Upper lobe of left lung (tissue), 6 donors: ENCODE measurements around the gene UNC119. TPM values are rescaled to one million over a fixed set of nuclear protein-coding genes. Genes with fewer than 3 reads are reported as not detected.

Experiments used
- ATAC-seq, 2 donors: fragments of 200-7000 bp; cut with Tn5 transposase; one replicate each; pipeline ENCODE4 v1.9.1; 2022; ENCODE audit warnings: mild to moderate bottlenecking in 2 of 2, moderate library complexity in 2 of 2; ENCODE audit not compliant: low FRiP score in 2 of 2
- DNase-seq, 2 donors: peaks; one replicate each; pipeline ENCODE4 v3.0.0-alpha.2; 2019 to 2020
- H3K27ac ChIP-seq, 4 donors: fragments of 200-600 bp; sonication (generic); one replicate each; pipeline ENCODE4 v1.5.1; 2016 to 2019
- H3K27me3 ChIP-seq, 4 donors: fragments of 200-600 bp; sonication (generic); one replicate each; pipeline ENCODE4 v1.5.1; 2017 to 2019
- H3K36me3 ChIP-seq, 4 donors: fragments of 200-600 bp; sonication (generic); one replicate each; pipeline ENCODE4 v1.5.1; 2016 to 2019
- H3K4me1 ChIP-seq, 4 donors: fragments of 200-600 bp; sonication (generic); one replicate each; pipeline ENCODE4 v1.5.1; 2018 to 2019
- H3K4me3 ChIP-seq, 4 donors: fragments of 200-600 bp; sonication (generic); one replicate each; pipeline ENCODE4 v1.5.1; 2017 to 2019; ENCODE audit warnings: mild to moderate bottlenecking in 2 of 4, moderate library complexity in 1 of 4
- H3K9me3 ChIP-seq, 4 donors: fragments of 200-600 bp; sonication (generic); one replicate each; pipeline ENCODE4 v1.5.1; 2018 to 2019
- EP300 ChIP-seq, 4 donors: sonication (generic); formaldehyde crosslinking; IDR thresholded peaks; one replicate each; pipeline ENCODE4 v1.5.1; 2017; ENCODE audit warnings: antibody characterized with exemption in 4 of 4, control low read depth in 2 of 4
- POLR2A ChIP-seq, 4 donors: fragments of 450-650 bp; IDR thresholded peaks; one replicate each; pipeline ENCODE4 v1.5.1; 2016 to 2017; ENCODE audit warnings: antibody characterized with exemption in 4 of 4, mild to moderate bottlenecking in 2 of 4
- POLR2AphosphoS5 ChIP-seq, 2 donors: sonication (generic); formaldehyde crosslinking; IDR thresholded peaks; one replicate each; pipeline ENCODE4 v1.5.1; 2017; ENCODE audit warnings: antibody characterized with exemption in 2 of 2
- WGBS, 2 donors: methylation state at CpG; one replicate each; pipeline ENCODE4 v1.1.5; 2017 to 2018; 5-methylcytosine and 5-hydroxymethylcytosine counted together
- total RNA-seq, 6 donors: library from RNA; depleted of rRNA in 4 of 6; stranded (reverse); fragments of >200 nt in 4 of 6; gene quantifications; one replicate each; pipeline versions ENCODE4 v1.1.0 to v1.2.1, GENCODE V29; 2016 to 2021
- TF ChIP-seq, protein P1 (sequence below), 6 experiments: fragments of 450-650 bp in 4 of 6; fragments of 200-600 bp in 2 of 6; sonication (generic) in 2 of 6; IDR thresholded peaks; one replicate each; pipeline ENCODE4 v1.5.1; 2016 to 2019; ENCODE audit warnings: antibody characterized with exemption in 6 of 6
- donor health status: DM: no; HTN: no; CAD: no; lungs with moderate emphysema.
- donor health status: DM: no; HTN: yes; CAD: no; lungs with severe emphysema.

UNC119 gene
- 10 to 100 TPM; 17.0 to 43.0 (median 25.6) TPM for total RNA-seq

GRCh38 chr17:28552176-28552999, at the start of gene UNC119:
Gene UNC119 (minus strand): TSS chr17:28552624. CDS start chr17:28552557, 67 bp downstream.
- H3K27ac ChIP-seq, result peak within 1 kb of the TSS; percentile 62 to 80 (median 72)
- 2 to 3% methylated on average over 39 to 49 of the region's 67 CpGs for WGBS, 2 donors
- peak in 1 of 2 donors; percentile 65 for TF ChIP-seq POLR2AphosphoS5 (IDR thresholded peaks at IDR 0.05)
- TF ChIP-seq EP300 (IDR thresholded peaks at IDR 0.05), result no peak
- TF ChIP-seq, protein P1, sequence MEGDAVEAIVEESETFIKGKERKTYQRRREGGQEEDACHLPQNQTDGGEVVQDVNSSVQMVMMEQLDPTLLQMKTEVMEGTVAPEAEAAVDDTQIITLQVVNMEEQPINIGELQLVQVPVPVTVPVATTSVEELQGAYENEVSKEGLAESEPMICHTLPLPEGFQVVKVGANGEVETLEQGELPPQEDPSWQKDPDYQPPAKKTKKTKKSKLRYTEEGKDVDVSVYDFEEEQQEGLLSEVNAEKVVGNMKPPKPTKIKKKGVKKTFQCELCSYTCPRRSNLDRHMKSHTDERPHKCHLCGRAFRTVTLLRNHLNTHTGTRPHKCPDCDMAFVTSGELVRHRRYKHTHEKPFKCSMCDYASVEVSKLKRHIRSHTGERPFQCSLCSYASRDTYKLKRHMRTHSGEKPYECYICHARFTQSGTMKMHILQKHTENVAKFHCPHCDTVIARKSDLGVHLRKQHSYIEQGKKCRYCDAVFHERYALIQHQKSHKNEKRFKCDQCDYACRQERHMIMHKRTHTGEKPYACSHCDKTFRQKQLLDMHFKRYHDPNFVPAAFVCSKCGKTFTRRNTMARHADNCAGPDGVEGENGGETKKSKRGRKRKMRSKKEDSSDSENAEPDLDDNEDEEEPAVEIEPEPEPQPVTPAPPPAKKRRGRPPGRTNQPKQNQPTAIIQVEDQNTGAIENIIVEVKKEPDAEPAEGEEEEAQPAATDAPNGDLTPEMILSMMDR (IDR thresholded peaks at IDR 0.05), result peak in 1 of 6 experiments; percentile 7
- TF ChIP-seq POLR2A (IDR thresholded peaks at IDR 0.05), result peak in 2 of 4 donors; percentile 38 to 86
- peaks cover 18 to 43% (median 36%) of the 10 kb centered on the region in 4 donors for H3K36me3 ChIP-seq
- H3K4me3 ChIP-seq, result peak within 1 kb of the TSS; percentile 61 to 98 (median 91)
- no peaks in the 10 kb centered on the region for H3K27me3 ChIP-seq
- no peaks in the 10 kb centered on the region for H3K9me3 ChIP-seq
- ATAC-seq (peak; percentile 90 to 95), DNase-seq (peak; percentile 88 to 97)
- H3K4me1 ChIP-seq, result peaks cover 20 to 49% (median 24%) of the 10 kb centered on the region in 4 donors

DNA sequence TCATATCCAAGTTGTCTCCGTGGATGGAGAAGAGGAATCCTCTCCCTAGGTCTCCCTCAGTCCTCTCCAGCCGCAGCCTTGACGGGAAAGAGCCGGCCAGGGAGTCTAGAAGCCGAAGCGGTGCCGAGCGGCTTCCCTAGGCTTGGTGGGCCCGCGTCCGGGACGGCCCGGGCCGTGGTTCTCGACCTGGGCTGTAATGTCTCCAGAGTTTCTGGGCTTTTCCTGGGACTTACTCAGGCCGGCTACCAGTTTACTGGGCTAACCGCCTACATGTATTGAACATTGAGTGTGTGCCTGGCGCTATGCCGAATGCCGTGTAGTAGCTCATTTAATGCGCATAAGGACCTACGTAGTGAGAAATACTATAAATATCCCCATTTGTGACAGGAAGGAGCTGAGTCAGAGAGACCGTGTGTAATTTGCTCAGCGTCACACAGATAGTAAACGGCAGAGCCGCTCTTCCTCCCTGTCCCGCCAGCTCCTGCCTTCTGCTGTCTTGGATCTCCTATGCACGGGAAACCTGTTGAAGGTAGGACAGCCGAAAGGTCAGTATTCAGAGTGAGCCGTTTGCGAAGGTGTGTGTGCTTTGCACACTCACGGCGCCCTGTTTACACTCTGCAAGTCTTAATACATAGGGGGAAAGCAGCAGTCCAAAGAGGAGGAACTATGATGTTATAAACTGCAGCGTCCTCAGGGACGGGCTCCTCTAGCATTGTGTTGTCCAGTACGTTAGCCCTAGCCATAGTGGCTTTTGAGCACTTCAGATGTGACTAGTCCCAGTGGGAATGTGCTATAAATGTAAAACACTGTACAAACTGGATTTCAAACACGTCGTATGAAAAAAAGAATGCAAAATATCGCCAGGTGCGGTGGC, 47.1 kb upstream of the UNC119 start:
- ATAC-seq (peak; percentile 82 to 86), DNase-seq (peak in 1 of 2 donors; percentile 60)
- Histone ChIP-seq H3K36me3 (no peaks in the 10 kb centered on the region), H3K4me1 (peaks cover 17 to 21% (median 17%) of the 10 kb centered on the region in 4 donors), H3K27ac (peak overlapping the region; percentile 94 to 97 (median 96)), H3K27me3 (no peaks in the 10 kb centered on the region), H3K9me3 (no peaks in the 10 kb centered on the region), H3K4me3 (peak overlapping the region; percentile 18 to 62 (median 58))
- TF ChIP-seq, protein P1 (IDR thresholded peaks at IDR 0.05), result peak in 1 of 6 experiments; percentile 6
- peak in 2 of 4 donors; percentile 1 to 14 for TF ChIP-seq POLR2A (IDR thresholded peaks at IDR 0.05)
- TF ChIP-seq POLR2AphosphoS5 (IDR thresholded peaks at IDR 0.05), result peak in 1 of 2 donors; percentile 3
- no peak for TF ChIP-seq EP300 (IDR thresholded peaks at IDR 0.05)
- 11 to 12% methylated on average over 37 to 39 of the region's 40 CpGs for WGBS, 2 donors

DNA sequence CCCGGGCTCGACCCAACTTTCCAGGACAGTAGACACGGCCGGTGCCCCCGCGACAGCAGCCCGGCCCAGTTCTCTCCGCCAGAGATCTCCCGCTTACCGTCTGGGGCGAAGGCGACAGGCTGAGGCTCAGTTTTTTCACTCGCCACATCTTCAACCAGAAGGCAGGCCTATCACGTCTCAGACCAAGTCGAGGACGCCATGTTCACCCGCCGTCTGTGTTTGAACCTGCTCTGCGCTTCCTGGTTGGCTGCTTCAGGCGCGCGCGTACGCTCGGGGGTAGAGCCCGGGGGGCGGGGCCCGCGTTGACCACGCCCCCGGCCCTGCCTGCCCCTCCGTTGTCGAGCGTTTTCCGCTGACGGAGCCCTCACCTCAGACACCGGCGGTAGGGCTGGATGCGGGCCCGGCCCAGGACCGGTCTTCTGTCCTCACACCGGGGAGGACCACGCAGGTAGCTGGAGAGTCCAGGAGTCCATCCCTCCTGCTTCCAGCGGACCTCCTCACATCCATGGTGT, 46.4 kb upstream of the UNC119 start, which contains the start of gene SPAG5:
Gene SPAG5 (minus strand): TSS at position 227 of the 512 bp plus-strand sequence. CDS start 79 bp downstream, at position 148.
- H3K9me3 ChIP-seq, result no peaks in the 10 kb centered on the region
- peak within 1 kb of the TSS; percentile 55 to 62 (median 58) for H3K4me3 ChIP-seq
- peaks cover 17 to 21% (median 17%) of the 10 kb centered on the region in 4 donors for H3K4me1 ChIP-seq
- TF ChIP-seq EP300 (IDR thresholded peaks at IDR 0.05) (no peak), POLR2A (IDR thresholded peaks at IDR 0.05) (peak; percentile 71 to 95 (median 86)), POLR2AphosphoS5 (IDR thresholded peaks at IDR 0.05) (peak; percentile 90 to 98)
- TF ChIP-seq, protein P1 (IDR thresholded peaks at IDR 0.05), result peak in 2 of 6 experiments; percentile 2 to 31
- ATAC-seq, result peak; percentile 99
- peak within 1 kb of the TSS; percentile 94 to 97 (median 96) for H3K27ac ChIP-seq
- 0% methylated on average over 6 to 31 of the region's 44 CpGs for WGBS, 2 donors
- no peaks in the 10 kb centered on the region for H3K36me3 ChIP-seq
- H3K27me3 ChIP-seq, result no peaks in the 10 kb centered on the region
- peak; percentile 98 for DNase-seq

DNA sequence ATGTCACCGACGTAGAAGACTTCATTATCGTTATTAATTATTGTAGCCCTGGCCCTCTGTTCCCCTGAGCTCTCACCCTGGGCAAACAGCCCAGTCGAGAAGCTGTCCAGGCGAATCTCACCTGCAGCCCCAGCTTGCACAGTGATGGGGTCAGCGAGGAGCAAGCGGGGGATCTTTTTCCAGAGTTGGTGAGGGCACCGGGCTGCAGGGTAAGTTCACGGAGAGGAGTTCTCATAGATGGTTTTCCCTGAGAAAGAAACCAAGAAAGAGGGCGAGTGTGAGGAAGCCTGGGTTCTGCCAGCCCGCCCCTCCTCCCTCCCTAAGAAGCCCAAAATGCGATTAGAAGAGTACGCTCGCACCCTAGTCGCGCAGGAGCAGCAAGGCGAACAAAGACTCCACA, 46.0 kb upstream of the UNC119 start:
- DNase-seq (no peak), ATAC-seq (no peak)
- Histone ChIP-seq H3K9me3 (no peaks in the 10 kb centered on the region), H3K36me3 (no peaks in the 10 kb centered on the region), H3K4me3 (peak overlapping the region; percentile 55 to 62 (median 58)), H3K27ac (peak overlapping the region in 3 of 4 donors; percentile 94 to 96 (median 95)), H3K4me1 (peaks cover 17 to 21% (median 17%) of the 10 kb centered on the region in 4 donors), H3K27me3 (no peaks in the 10 kb centered on the region)
- WGBS, 2 donors, result 6 to 10% methylated on average over 13 to 17 of the region's 17 CpGs
- TF ChIP-seq POLR2A (IDR thresholded peaks at IDR 0.05) (no peak), POLR2AphosphoS5 (IDR thresholded peaks at IDR 0.05) (no peak), EP300 (IDR thresholded peaks at IDR 0.05) (no peak)
- TF ChIP-seq, protein P1 (IDR thresholded peaks at IDR 0.05), result no peak
